Small intestine (tissue), 7 donors: Measurements from ENCODE around the gene UBE2C. TPM values are rescaled to one million over a fixed set of nuclear protein-coding genes. Genes with fewer than 3 reads are reported as not detected.

Experiments used
- DNase-seq, 2 donors: peaks; one replicate each; pipeline versions ENCODE4 v3.0.0 to v3.0.0-alpha.2; 2013
- FAIRE-seq: peaks from 2 replicates; lab custom pipeline; 2012; peaks lifted over from hg19 to GRCh38; lab: Jason Lieb, UNC
- H3K27ac ChIP-seq, 3 donors: one replicate each; pipeline ENCODE4 v1.5.1; 2013; ENCODE audit warnings: low read length in 2 of 3, mild to moderate bottlenecking in 2 of 3, control low read depth in 1 of 3, inconsistent platforms in 1 of 3, low read depth in 1 of 3, moderate library complexity in 1 of 3
- H3K27me3 ChIP-seq, 3 donors: one replicate each; pipeline ENCODE4 v1.6.1; 2013; ENCODE audit warnings: low read length in 3 of 3, inconsistent platforms in 1 of 3; ENCODE audit not compliant: control insufficient read depth in 3 of 3, insufficient read depth in 3 of 3
- H3K36me3 ChIP-seq, 3 donors: one replicate each; pipeline ENCODE4 v1.6.1; 2013; ENCODE audit warnings: low read length in 3 of 3, inconsistent platforms in 1 of 3, low read depth in 1 of 3, mild to moderate bottlenecking in 1 of 3, moderate library complexity in 1 of 3; ENCODE audit not compliant: control insufficient read depth in 3 of 3, insufficient read depth in 2 of 3
- H3K4me1 ChIP-seq, 3 donors: one replicate each; pipeline ENCODE4 v1.6.1; 2013; ENCODE audit warnings: low read length in 2 of 3, inconsistent platforms in 1 of 3, low read depth in 1 of 3, mild to moderate bottlenecking in 1 of 3, moderate library complexity in 1 of 3; ENCODE audit not compliant: control insufficient read depth in 3 of 3, insufficient read depth in 2 of 3
- H3K4me3 ChIP-seq, 3 donors: one replicate each; pipeline ENCODE4 v1.5.1; 2013; ENCODE audit warnings: low read length in 3 of 3, control low read depth in 1 of 3, inconsistent platforms in 1 of 3, low read depth in 1 of 3, mild to moderate bottlenecking in 1 of 3, moderate library complexity in 1 of 3
- H3K9me3 ChIP-seq, 2 donors: one replicate each; pipeline ENCODE4 v1.6.1; 2013; ENCODE audit warnings: low read depth in 1 of 2, low read length in 1 of 2; ENCODE audit not compliant: control insufficient read depth in 2 of 2, insufficient read depth in 1 of 2
- WGBS, 3 donors: extraction: QIAGEN DNeasy Blood & Tissue Kit; methylation state at CpG; one replicate each; pipeline ENCODE4 v1.1.7; 2013; 5-methylcytosine and 5-hydroxymethylcytosine counted together
- polyA plus RNA-seq, 4 donors: library from polyadenylated mRNA; stranded (reverse) in 3 of 4; unstranded in 1 of 4; fragments of 200-250 nt in 3 of 4; fragments of 120-200 nt in 1 of 4; gene quantifications; one replicate each; pipeline versions ENCODE4 v1.2.1 to v1.2.3, GENCODE V29; 2013
- donor health status: healthy with polysubstance abuse.
- donor health status: control.
- donor health status: control.
- donor health status: Bipolar disorder and iron deficiency.
- donor health status: healthy.

The UBE2C gene
- polyA plus RNA-seq, 4 donors: 10.8 to 99.6 (median 24.0) TPM

DNA sequence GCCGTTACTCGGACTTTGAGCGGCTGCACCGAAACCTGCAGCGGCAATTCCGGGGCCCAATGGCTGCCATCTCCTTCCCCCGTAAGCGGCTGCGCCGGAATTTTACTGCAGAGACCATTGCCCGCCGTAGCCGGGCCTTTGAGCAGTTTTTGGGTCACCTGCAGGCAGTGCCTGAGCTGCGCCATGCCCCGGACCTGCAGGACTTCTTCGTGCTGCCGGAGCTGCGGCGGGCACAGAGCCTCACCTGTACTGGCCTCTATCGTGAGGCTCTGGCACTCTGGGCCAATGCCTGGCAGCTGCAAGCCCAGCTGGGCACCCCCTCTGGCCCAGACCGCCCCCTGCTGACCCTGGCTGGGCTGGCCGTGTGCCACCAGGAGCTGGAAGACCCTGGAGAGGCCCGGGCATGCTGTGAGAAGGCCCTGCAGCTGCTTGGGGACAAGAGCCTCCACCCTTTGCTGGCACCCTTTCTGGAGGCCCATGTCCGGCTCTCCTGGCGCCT lies 28.3 kb downstream of the UBE2C start:
- FAIRE-seq: no peak

DNA sequence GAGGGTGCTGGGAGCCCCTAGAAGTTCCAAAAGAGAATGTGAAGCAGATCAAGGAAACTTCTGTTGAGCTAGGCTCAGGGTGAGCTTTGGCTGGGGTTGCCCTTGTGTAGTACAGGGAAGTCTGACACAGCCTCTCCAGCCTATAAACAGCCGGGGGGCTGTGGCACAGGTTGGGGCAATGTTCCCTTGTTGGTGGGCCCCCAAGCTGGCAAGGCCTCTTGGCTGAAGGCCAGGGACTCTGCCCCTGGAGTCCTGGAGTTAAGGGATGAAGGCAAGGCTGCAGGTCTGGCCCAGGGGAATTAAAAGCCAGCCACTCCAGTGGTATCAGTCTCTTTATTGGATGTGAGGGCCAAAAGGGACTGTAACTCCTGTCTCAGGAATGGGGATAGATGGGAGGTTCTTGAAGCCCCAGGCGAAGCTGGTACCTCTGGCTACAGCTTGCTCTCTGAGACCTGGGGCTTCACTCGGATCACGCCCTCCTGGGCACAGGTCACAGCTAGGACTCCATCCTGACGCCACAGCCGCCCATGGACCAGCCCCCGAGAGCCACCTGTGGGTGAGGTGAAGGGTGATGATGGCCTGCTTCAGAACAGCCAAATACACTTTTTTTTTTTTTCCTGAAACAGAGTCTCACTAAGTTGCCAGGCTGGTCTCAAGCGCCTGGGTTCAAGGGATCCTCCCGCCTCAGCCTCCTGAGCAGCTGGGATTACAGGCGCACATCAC lies 29.1 kb downstream of the UBE2C start:
- WGBS, 3 donors: 88 to 96% (median 92%) methylated on average over 10 of the region's 10 CpGs
- Histone ChIP-seq H3K4me3 (no peak overlapping the region), H3K27ac (no peak overlapping the region), H3K9me3 (no peaks in the 10 kb centered on the region), H3K36me3 (peaks cover 14 to 63% (median 20%) of the 10 kb centered on the region in 3 donors), H3K4me1 (no peaks in the 10 kb centered on the region), H3K27me3 (no peaks in the 10 kb centered on the region)
- FAIRE-seq (no peak), DNase-seq (no peak)

More for the DNA sequence above, 28.3 kb downstream of the UBE2C start:
- no peak overlapping the region for H3K27ac ChIP-seq
- H3K4me1 ChIP-seq: no peaks in the 10 kb centered on the region
- 86 to 91% (median 89%) methylated on average over 21 to 25 of the region's 25 CpGs for WGBS, 3 donors
- H3K27me3 ChIP-seq: no peaks in the 10 kb centered on the region
- peaks cover 14 to 62% (median 20%) of the 10 kb centered on the region in 3 donors for H3K36me3 ChIP-seq
- H3K9me3 ChIP-seq: no peaks in the 10 kb centered on the region
- H3K4me3 ChIP-seq: no peak overlapping the region
- no peak for DNase-seq

DNA sequence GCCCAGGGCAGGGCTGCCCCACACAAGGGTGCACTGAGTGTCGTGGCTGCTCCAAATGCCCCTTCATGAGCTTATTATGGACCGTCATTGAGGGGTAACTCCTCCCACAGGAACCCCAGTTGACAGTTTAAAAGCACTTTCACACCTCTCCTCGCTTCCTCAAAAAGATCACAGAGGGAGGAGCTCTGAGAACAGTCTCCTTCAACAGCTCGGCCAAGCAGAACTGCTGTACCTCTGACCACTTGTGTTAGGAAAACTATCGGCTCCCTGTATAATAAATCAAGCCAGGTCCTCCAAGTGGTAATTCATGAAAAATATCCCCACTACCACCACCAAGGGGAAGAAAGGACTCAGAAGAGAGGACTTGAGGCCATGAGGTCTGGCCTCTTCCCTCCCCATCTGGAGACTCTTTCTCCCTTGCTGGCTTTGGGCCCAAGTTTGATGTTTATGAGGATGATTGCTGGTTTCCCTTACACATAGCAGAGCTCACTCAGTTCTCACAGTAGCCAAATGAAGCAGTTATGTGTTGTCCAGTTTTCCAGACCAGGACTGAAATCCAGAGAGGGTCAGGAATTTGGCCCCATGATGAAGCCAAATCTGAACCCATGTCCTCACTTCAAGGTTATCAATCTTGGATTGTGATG lies 29.8 kb downstream of the UBE2C start:
- no peaks in the 10 kb centered on the region for H3K27me3 ChIP-seq
- DNase-seq: no peak
- peak overlapping the region in 1 of 3 donors; percentile 16 for H3K27ac ChIP-seq
- H3K4me3 ChIP-seq: no peak overlapping the region
- 49 to 82% (median 63%) methylated on average over 5 of the region's 5 CpGs for WGBS, 3 donors
- H3K4me1 ChIP-seq: no peaks in the 10 kb centered on the region
- H3K9me3 ChIP-seq: no peaks in the 10 kb centered on the region
- no peak for FAIRE-seq
- H3K36me3 ChIP-seq: peaks cover 14 to 68% (median 20%) of the 10 kb centered on the region in 3 donors

DNA sequence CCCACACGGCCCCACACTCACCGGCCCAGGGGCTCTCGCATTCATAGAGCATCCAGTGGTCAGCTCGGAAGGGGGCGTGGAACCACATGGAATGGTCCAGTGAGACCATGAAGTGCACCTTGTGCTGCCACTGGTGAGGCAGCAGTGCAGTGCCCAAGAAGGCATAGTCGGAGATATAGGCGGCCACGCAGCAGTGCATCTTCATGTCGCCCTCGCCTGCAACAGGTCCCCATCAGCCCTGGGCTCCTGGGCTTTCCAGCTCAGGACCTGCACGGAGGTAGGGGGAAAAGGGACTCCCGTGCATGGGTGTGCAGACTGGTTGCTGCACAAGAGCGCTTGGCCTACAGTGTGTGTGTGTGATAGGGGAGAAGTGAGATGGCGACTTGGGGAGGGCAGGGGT lies 31.1 kb downstream of the UBE2C start:
- WGBS, 3 donors: 92 to 98% (median 96%) methylated on average over 14 of the region's 14 CpGs
- no peaks in the 10 kb centered on the region for H3K4me1 ChIP-seq
- FAIRE-seq (no peak), DNase-seq (no peak)
- no peaks in the 10 kb centered on the region for H3K9me3 ChIP-seq
- no peak overlapping the region for H3K4me3 ChIP-seq
- no peaks in the 10 kb centered on the region for H3K27me3 ChIP-seq
- peak overlapping the region in 1 of 3 donors; percentile 8 for H3K27ac ChIP-seq
- peaks cover 17 to 78% (median 20%) of the 10 kb centered on the region in 3 donors for H3K36me3 ChIP-seq

DNA sequence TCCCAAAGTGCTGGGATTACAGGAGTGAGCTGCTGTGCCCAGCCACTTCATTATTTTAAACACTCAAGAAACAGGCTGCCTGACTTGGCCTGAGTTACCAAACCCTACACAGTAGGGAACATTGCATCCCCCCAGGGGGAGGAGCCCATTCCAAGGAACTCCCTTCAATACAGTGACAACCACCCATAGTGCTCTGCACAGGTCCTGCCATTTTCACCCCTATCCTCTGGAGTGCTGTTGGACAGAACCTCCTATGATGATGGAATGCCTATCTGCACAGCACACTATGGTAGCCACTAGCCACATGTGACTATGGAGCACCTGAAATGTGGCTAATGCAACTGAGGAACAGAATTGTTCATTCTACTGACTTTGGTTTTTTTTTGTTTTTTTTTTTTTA lies 33.0 kb downstream of the UBE2C start:
- Histone ChIP-seq H3K27me3 (no peaks in the 10 kb centered on the region), H3K4me3 (no peak overlapping the region), H3K4me1 (no peaks in the 10 kb centered on the region), H3K27ac (no peak overlapping the region), H3K9me3 (no peaks in the 10 kb centered on the region), H3K36me3 (peaks cover 19 to 82% (median 23%) of the 10 kb centered on the region in 3 donors)
- DNase-seq (no peak), FAIRE-seq (no peak)

DNA sequence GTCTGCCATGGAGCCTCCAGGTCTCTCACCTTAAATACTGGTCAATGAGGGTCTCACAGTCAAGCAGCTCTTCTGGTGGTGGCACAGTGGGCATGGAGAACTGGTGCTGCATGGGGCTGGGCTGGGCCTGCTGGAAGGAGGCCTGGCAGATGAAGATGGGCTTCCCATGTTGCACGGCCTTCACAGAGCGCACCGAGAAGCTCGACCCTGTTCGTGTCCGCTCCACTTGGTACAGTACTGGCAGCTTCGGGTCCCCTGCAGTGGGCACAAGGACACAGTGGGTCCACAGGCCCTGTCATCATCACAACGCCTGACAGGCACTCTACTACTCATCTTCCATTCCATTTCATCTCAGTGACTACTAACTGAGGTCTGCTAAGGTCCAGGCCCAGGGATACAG lies 36.0 kb downstream of the UBE2C start:
- H3K9me3 ChIP-seq: no peaks in the 10 kb centered on the region
- DNase-seq (no peak), FAIRE-seq (no peak)
- H3K27ac ChIP-seq: no peak overlapping the region
- 95 to 96% (median 96%) methylated on average over 8 of the region's 8 CpGs for WGBS, 3 donors
- no peaks in the 10 kb centered on the region for H3K27me3 ChIP-seq
- peaks cover 0 to 8% (median 0%) of the 10 kb centered on the region in 3 donors for H3K4me1 ChIP-seq
- H3K4me3 ChIP-seq: no peak overlapping the region
- H3K36me3 ChIP-seq: peaks cover 16 to 70% (median 17%) of the 10 kb centered on the region in 3 donors

DNA sequence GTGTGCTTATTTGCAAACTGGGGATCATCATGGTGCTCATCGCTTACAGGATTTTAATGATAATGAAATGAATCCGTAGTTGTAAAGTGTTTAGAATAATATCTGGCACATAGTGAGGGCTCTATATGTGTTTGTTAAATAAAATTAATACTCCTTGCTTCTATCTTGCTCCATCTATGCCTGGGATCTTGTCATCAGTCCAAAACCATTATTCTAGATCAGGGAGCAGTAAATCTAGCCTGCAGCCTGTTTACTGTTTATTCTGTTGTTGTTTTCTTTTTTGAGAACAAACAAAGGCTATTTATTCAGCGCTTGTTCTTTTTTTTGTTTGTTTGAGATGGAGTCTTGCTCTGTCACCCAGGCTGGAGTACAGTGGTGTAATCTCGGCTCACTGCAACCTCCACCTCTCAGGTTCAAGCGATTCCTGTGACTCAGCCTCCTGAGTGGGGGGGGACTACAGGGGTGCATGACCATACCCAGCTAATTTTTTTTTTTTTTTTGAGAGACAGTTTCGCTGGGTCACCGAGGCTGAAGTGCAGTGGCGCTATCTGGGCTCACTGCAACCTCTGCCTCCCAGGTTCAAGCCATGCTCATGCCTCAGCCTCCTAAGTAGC lies 36.6 kb downstream of the UBE2C start:
- Histone ChIP-seq H3K27me3 (no peaks in the 10 kb centered on the region), H3K9me3 (no peaks in the 10 kb centered on the region), H3K4me3 (no peak overlapping the region), H3K4me1 (peaks cover 0 to 8% (median 0%) of the 10 kb centered on the region in 3 donors), H3K36me3 (peaks cover 10 to 66% (median 12%) of the 10 kb centered on the region in 3 donors), H3K27ac (no peak overlapping the region)
- 89 to 93% (median 91%) methylated on average over 8 of the region's 8 CpGs for WGBS, 3 donors
- DNase-seq: no peak
- FAIRE-seq: no peak

DNA sequence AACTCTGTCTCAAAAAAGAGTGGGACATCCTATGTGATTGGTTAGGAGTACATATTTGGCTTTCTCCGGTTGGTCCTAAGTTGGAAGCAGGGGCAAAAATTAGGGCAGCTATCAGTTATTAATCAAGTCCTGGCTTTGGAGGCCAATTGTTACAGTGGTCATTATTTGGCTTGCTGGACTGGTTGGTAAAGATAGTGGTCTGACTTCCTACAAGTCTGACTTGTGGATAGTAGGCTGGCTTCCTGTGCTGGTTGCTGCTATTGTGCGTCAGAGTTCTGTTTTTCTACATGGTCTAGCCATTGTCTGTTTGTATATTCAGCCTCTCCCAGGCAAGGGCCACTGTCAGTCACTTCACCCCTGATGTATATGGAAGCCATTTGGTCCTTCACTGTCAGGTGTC lies 37.8 kb downstream of the UBE2C start:
- Histone ChIP-seq H3K27ac (peak overlapping the region in 1 of 3 donors; percentile 61), H3K9me3 (no peaks in the 10 kb centered on the region), H3K36me3 (peaks cover 5 to 67% (median 6%) of the 10 kb centered on the region in 3 donors), H3K4me3 (no peak overlapping the region), H3K4me1 (peaks cover 0 to 15% (median 3%) of the 10 kb centered on the region in 3 donors), H3K27me3 (no peaks in the 10 kb centered on the region)
- 95 to 96% (median 96%) methylated on average over 2 of the region's 2 CpGs for WGBS, 3 donors
- no peak for FAIRE-seq
- no peak for DNase-seq
